CD4-positive, alpha-beta T cell treated with Interleukin-4 for 1 hour (primary cell): ENCODE measurements around the gene FRS2.
A peak's percentile ranks its signal among the peaks of the same experiment; 100 is the strongest.

Source experiments
- DNase-seq, 2 donors: peaks; one replicate each; pipeline ENCODE4 v3.0.0-alpha.2; 2020 to 2022

The FRS2 gene

GRCh38 chr12:69534389-69534822, 64.2 kb downstream of the FRS2 start:
- DNase-seq = peak in 1 of 2 donors; percentile 1

GRCh38 chr12:69540987-69541386, 70.8 kb downstream of the FRS2 start:
- DNase-seq = no peak

GRCh38 chr12:69544087-69544486, 73.9 kb downstream of the FRS2 start:
- no peak for DNase-seq

- DNase-seq = no peak
These were observed 74.9 kb downstream of the FRS2 start for GRCh38 chr12:69545081-69545480.

GRCh38 chr12:69546693-69547438, 76.7 kb downstream of the FRS2 start:
- no peak for DNase-seq

GRCh38 chr12:69548687-69549086, 78.5 kb downstream of the FRS2 start:
- no peak for DNase-seq

- DNase-seq = no peak
These were observed 80.6 kb downstream of the FRS2 start for GRCh38 chr12:69550569-69551350.

- DNase-seq = no peak
These were observed 83.5 kb downstream of the FRS2 start for GRCh38 chr12:69553628-69554248.

GRCh38 chr12:69555461-69555860, 85.3 kb downstream of the FRS2 start:
- DNase-seq = no peak

GRCh38 chr12:69556383-69556782, 86.2 kb downstream of the FRS2 start:
- no peak for DNase-seq

GRCh38 chr12:69563166-69563762, 93.1 kb downstream of the FRS2 start:
- no peak for DNase-seq

- no peak for DNase-seq
These were observed 96.4 kb downstream of the FRS2 start for GRCh38 chr12:69566603-69567002.

- no peak for DNase-seq
These were observed 99.0 kb downstream of the FRS2 start for GRCh38 chr12:69569236-69569635.

GRCh38 chr12:69570000-69570516, 99.9 kb downstream of the FRS2 start:
- no peak for DNase-seq

GRCh38 chr12:69570545-69571399, 100.6 kb downstream of the FRS2 start:
- DNase-seq = peak; percentile 65 to 82

GRCh38 chr12:69575346-69575745, 105.2 kb downstream of the FRS2 start:
- DNase-seq = no peak

- no peak for DNase-seq
These were observed 108.1 kb downstream of the FRS2 start for GRCh38 chr12:69578283-69578682.

- no peak for DNase-seq
These were observed 108.8 kb downstream of the FRS2 start for GRCh38 chr12:69579029-69579428.

- no peak for DNase-seq
These were observed 109.9 kb downstream of the FRS2 start for GRCh38 chr12:69580074-69580473.

GRCh38 chr12:69583203-69583602, 113.0 kb downstream of the FRS2 start:
- no peak for DNase-seq

- peak; percentile 96 to 97 for DNase-seq
These were observed 115.2 kb downstream of the FRS2 start, which contains the start of gene CCT2 for GRCh38 chr12:69585189-69586062. TSS of gene CCT2 (plus strand) at chr12:69585459. CDS start at chr12:69585522, 63 bp downstream.
